GM19240 (cell line): ENCODE data around the gene FABP6.
"Not testable (repeated sequence)": the region's sequence is repeated elsewhere in the genome, so short reads cannot be mapped to it uniquely, and the experiment has no call there.

Experiments
- DNase-seq: peaks from one replicate; pipeline ENCODE4 v3.0.0; 2011; ENCODE audit warnings: low spot score; ENCODE audit not compliant: insufficient read length

FABP6 gene

DNA sequence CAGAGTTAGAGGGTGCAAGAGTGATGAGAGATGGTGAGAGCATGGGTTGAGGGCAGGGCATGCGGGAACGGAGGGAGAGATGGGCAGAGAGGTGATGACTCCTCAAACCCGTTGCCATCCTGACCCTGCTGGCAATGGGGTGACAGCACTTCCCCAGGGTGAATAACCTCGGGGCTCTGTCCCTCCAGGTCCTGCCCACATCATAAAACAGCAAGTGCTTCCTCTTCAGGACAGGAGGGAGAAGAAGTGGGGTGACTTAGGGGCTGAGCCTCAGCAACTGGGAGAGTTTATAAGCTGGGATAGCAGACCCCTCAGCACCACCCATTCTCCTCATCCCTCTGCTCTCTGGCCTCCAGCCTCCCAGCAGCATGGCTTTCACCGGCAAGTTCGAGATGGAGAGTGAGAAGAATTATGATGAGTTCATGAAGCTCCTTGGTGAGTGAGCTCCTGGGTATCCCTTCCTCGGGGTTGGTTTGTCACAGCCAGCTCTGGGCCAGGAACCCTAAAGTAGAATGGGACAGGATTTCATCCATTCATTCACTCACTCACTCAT is at the start of gene FABP6:
FABP6 (plus strand) TSS at position 317 of the 553 bp plus-strand sequence; CDS start at position 369, 52 bp downstream.
- DNase-seq, result no peak

DNA sequence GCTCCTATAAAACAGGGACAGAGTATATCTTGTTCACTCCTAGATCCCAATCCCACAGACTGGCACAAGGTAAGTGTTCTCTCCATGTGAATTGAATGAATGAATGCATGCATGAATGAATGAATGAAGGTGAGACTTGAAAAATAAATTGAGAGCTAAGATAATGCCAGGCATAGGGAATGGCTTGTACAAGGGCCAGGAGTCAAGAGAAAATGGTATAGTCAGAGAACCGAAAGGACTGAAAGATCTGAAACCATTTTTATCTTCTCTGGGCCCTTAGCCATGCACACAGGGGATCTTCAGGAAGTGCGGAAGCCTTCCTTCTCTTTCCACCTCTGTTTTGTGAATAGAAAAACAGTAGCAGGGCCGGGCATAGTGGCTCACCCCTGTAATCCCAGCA is 48.4 kb upstream of the FABP6 start:
- DNase-seq, result no peak

DNA sequence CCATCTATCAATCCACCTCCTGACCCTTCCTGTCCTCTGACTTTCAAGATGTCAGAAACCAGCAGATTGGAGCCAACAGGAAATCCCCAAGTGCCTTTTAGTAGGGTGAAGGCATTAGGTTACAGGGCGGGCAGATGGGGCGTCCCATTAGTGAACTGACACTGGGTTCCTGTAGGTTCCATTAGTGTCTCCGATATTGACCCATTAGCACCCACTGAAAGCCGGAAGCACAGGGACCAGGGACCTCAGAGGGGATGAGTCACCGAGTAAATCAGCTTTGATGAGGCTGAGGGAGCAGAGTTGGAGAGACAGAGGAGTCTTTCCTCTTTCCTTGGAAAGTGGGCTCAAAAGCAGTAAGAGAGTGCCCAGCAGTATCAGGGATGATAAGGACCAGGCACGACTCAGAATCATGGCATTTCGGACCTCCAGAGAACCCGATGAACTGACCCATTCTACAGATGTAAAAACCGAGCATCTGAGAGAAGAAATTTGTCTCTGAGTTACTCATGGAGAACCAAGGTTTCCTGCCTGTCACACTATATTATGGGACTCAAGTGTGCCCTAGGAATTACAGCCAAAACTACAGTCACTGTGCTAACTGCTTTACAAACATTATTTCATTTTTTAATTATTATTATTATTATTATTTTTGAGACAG is 47.2 kb upstream of the FABP6 start:
- DNase-seq, result no peak

GRCh38 chr5:160183075-160183474 is 46.2 kb upstream of the FABP6 start:
- DNase-seq, result no peak

DNA sequence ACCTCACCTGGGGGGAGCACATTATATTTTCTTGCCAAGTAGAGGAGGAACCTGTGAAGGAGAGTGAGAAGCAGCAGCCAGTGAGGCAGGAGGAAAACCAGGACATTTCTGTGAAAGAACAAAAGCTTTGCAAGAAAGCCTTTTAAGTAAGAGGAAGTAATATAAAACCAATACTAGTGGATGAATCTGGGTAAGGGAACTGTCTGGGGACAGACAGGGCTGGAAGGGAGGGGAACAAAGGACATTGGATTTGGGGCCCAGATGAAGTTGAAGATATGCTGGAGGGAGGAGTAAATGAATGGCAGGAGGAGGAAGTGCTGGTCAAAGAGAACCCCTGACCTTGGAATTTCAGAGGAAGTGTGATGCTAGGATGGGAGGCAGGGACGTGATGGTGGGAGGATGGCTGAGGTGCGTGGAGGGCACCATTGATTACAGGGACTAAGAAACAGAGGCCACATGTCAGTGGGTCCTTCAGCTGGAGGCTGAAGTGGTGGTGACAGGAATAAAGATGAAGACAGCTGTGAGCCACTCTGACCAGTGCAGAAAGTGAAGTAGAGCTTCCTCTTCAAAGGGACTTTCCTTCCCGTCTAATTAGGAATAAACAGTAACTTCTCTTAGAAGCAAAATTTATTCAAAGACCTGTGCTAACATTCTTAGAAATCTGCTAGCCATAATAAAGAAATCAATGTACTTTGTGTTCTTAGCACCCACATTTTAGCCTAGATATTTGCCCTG is 43.5 kb upstream of the FABP6 start:
- no peak for DNase-seq

DNA sequence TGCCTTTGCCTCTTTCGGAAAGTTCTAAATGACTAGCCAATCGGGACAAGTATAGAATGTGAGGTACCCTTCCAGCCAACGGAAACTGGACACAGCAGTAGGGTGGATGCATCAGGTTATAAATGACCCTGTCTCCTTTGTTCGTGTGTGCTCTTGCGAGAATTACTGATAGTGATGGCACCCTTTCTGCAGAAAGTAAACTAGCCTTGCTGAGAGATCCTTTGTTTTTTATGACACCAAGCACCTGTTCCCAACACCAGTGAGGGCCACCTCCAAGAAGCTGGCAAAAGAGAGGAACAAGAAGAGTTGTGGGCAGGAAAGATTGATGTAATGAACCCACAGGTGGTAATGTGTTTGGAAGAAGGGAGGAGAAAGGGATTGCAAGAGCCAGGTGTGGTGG is 42.8 kb upstream of the FABP6 start:
- DNase-seq, result no peak

DNA sequence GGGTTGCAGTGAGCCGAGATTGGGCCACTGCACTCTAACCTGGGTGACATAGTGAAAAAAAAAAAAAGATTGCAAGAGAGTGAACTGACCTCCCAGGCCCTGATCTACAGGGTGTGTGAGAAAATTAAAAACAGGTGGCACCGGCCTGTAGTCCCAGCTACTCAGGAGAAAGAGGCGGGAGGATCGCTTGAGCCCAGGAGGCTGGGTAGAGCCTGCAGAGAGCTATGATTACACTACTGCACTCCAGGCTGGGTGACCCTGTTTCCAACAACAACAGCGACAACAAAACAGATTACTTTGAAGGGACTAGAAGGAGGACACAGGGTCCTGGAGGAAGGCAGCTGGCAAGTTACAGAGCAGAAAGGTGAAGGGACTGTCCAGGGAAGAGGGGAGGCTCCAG is 42.2 kb upstream of the FABP6 start:
- DNase-seq, result no peak

- DNase-seq, result no peak
Measured at GRCh38 chr5:160188141-160189015, 40.9 kb upstream of the FABP6 start.

- DNase-seq, result no peak
Measured at GRCh38 chr5:160192424-160192823, 36.9 kb upstream of the FABP6 start.

DNA sequence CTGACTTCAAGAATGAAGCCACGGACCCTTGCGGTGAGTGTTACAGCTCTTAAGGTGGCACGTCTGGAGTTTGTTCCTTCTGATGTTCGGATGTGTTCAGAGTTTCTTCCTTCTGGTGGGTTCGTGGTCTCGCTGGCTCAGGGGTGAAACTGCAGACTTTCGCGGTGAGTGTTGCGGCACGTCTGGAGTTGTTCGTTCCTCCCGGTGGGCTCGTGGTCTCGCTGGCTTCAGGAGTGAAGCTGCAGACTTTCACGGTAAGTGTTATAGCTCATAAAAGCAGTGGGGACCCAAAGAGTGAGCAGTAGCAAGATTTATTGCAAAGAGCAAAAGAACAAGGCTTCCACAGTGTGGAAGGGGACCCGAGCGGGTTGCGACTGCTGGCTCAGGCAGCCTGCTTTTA is 36.2 kb upstream of the FABP6 start:
- not testable (repeated sequence) for DNase-seq

- DNase-seq, result not testable (repeated sequence)
Measured at GRCh38 chr5:160193790-160194189, 35.5 kb upstream of the FABP6 start.

DNA sequence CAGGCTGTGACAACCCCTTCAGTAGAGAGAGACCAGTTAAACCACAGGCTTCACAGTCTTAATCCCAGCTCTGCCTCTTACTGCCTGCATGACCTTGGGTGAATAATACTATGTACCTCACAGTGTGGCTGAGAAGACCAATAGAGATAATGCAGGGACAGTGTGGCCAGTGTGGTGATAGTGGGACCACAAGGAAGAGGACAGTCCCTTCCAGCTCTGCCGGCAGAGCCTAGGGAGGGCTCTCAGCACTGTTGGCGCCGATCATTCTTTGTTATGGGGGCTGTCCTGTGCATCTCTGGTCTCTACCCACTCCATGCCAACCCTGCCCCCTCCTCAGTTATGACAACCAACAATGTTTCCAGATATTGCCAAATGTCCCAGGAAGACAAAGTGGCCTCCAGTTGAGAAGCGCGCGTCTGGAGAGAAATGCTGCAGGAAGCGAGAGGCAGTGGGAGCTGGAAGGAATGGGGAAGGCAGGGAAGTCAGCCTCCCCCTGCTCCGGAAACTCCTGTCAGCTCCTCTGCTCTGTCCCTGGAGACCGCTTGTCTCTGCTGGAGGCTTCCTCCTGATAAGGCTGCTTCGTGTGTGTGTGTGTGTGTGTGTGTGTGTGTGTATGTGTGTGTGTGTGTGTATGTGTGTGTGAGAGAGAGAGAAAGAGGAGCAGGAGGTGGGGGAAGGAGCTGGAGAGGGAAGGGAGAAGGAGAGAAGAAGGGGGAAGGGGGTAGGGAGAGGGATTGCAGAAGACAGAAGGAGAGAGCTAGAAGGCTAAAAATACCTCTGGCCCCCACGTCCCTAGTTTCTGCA is 31.8 kb upstream of the FABP6 start:
- no peak for DNase-seq

DNA sequence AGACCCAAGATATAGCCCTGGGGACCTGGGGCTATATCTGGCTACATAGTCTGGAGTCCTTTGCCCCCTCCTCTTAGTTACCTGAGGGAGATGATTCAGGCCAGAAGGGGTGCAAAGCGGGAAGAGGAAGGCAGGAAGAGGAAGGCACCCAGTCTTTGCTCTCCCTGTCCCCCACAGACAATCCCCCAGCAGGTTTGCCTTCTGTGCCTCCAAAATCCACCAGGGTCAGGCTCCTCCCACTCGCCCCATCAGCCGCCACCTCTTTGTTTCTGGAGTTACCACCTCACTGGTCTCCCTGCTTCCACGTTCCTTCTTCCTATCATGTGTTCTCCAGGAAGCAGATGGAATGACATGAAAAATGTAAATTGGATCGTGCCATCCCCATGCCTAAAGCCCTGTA is 31.2 kb upstream of the FABP6 start:
- DNase-seq, result no peak

- no peak for DNase-seq
Measured at GRCh38 chr5:160198841-160199409, 30.4 kb upstream of the FABP6 start.

- peak; percentile 81 for DNase-seq
Measured at GRCh38 chr5:160199410-160199911, 29.8 kb upstream of the FABP6 start.

- no peak for DNase-seq
Measured at GRCh38 chr5:160207061-160207460, 22.2 kb upstream of the FABP6 start.

DNA sequence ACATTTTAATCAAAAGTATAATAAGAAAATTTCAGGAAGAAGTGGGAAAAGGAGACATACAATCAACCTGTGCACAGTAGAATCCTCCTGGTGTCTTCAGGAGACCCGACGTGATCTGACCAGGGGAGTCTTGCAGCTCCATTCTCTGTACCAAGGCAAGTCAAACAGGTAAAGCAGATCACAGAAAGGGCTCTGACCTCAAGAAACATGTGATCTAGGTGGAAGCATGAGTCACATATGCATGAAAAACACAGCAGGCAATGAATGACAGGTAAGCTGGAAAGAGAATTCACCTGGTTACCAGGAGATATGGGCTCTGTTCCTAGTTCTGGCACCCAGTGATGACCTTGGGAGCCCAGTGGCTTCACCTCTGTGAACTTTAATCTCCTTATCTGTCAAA is 19.4 kb upstream of the FABP6 start:
- DNase-seq, result no peak

DNA sequence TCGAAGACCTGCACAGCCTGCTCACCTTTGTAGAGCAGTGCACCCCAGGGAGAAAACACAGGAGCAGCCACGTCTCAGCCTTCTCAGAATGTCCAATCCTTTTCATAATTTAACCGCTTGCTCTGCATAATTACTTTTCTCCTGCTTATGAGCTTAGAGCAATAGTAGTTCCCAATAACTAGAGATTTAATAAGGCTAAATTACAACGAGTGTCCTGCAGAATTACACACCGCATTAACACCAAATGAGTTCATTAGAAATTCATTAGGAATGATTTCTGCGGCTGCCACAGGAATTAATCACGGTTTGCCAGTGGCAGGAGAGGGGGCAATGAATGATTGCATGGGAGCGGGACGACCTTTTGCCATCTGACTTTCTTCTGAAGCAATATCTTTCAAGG is 18.7 kb upstream of the FABP6 start:
- DNase-seq, result no peak

DNA sequence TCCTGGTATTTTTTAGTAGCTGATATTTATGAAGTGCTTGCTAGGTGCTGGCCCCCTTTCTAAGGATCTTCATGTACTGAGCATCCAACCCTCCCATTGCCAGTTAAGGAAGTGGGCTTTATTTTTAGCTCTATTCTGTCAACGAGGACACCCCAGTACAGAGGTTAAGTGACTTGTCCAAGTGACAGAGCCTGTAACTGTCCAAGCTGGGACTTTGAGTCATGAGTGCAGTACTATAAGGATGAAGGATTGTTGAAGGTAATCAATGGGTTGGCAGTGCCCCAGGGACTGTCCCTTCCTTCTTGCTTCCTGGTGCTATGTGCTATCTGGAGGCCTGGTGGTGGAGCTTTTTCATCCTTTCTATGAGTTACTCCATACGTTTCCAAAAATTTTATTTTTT is 18.0 kb upstream of the FABP6 start:
- DNase-seq, result no peak

- no peak for DNase-seq
Measured at GRCh38 chr5:160213537-160213936, 15.8 kb upstream of the FABP6 start.
